H9 (cell line): ENCODE results near the gene YKT6. TPM values are rescaled to one million over a fixed set of nuclear protein-coding genes. Genes with fewer than 3 reads are reported as not detected.

Experiments
- DNase-seq: peaks from one replicate; pipeline ENCODE4 v3.0.0-alpha.2; 2017
- H2AFZ ChIP-seq: one replicate; pipeline ENCODE4 v1.6.1; 2013; ENCODE audit warnings: mild to moderate bottlenecking, low read length, control low read depth, moderate library complexity
- H2AK5ac ChIP-seq: 2 replicates; pipeline ENCODE4 v1.6.1; 2013; ENCODE audit warnings: low read length, control low read depth, mixed read lengths; ENCODE audit not compliant: insufficient read length
- H2BK120ac ChIP-seq: one replicate; pipeline ENCODE4 v1.6.1; 2013; ENCODE audit warnings: low read depth, mild to moderate bottlenecking, low read length, control low read depth, inconsistent platforms; ENCODE audit not compliant: poor library complexity, severe bottlenecking
- H2BK12ac ChIP-seq: 2 replicates; pipeline ENCODE4 v1.6.1; 2013; ENCODE audit warnings: low read length, control low read depth, mixed read lengths, low read depth; ENCODE audit not compliant: insufficient read length
- H2BK15ac ChIP-seq: 2 replicates; pipeline ENCODE4 v1.6.1; 2013; ENCODE audit warnings: low read depth, low read length, control low read depth
- H2BK20ac ChIP-seq: one replicate; pipeline ENCODE4 v1.6.1; 2013; ENCODE audit warnings: low read depth, mild to moderate bottlenecking, low read length, control low read depth, inconsistent platforms; ENCODE audit not compliant: poor library complexity, severe bottlenecking
- H2BK5ac ChIP-seq: 2 replicates; pipeline ENCODE4 v1.6.1; 2013; ENCODE audit warnings: low read length, control low read depth, mixed read lengths; ENCODE audit not compliant: insufficient read length
- H3K14ac ChIP-seq: 2 replicates; pipeline ENCODE4 v1.6.1; 2013; ENCODE audit warnings: low read length, control low read depth; ENCODE audit not compliant: insufficient read depth
- H3K18ac ChIP-seq: 2 replicates; pipeline ENCODE4 v1.6.1; 2013; ENCODE audit warnings: low read depth, mild to moderate bottlenecking, mixed read lengths, low read length, control low read depth; ENCODE audit not compliant: insufficient read length
- H3K23ac ChIP-seq: 2 replicates; pipeline ENCODE4 v1.6.1; 2013; ENCODE audit warnings: low read length, control low read depth, mixed read lengths, low read depth; ENCODE audit not compliant: insufficient read length
- H3K23me2 ChIP-seq: 2 replicates; pipeline ENCODE4 v1.6.1; 2013; ENCODE audit warnings: low read depth, mild to moderate bottlenecking, mixed read lengths, low read length, control low read depth; ENCODE audit not compliant: insufficient read length, poor library complexity, severe bottlenecking
- H3K27ac ChIP-seq: 2 replicates; pipeline ENCODE4 v1.5.1; 2013; ENCODE audit warnings: low read length, control low read depth, mixed read lengths, low read depth; ENCODE audit not compliant: insufficient read length
- H3K27me3 ChIP-seq: 2 replicates; pipeline ENCODE4 v1.6.1; 2013; ENCODE audit warnings: low read length, control low read depth, inconsistent platforms; ENCODE audit not compliant: insufficient read depth
- H3K4ac ChIP-seq: 2 replicates; pipeline ENCODE4 v1.6.1; 2013; ENCODE audit warnings: low read depth, mild to moderate bottlenecking, control low read depth, inconsistent platforms, low read length, moderate library complexity
- H3K4me1 ChIP-seq: 2 replicates; pipeline ENCODE4 v1.6.1; 2013; ENCODE audit warnings: low read length, control low read depth, inconsistent platforms; ENCODE audit not compliant: insufficient read depth
- H3K4me2 ChIP-seq: 2 replicates; pipeline ENCODE4 v1.6.1; 2013; ENCODE audit warnings: low read length, control low read depth, mixed read lengths; ENCODE audit not compliant: insufficient read length, insufficient read depth
- H3K56ac ChIP-seq: 2 replicates; pipeline ENCODE4 v1.6.1; 2013; ENCODE audit warnings: low read depth, mild to moderate bottlenecking, mixed read lengths, low read length, control low read depth; ENCODE audit not compliant: insufficient read length
- H3K79me1 ChIP-seq: 2 replicates; pipeline ENCODE4 v1.6.1; 2013; ENCODE audit warnings: low read depth, mild to moderate bottlenecking, moderate library complexity, low read length, control low read depth, inconsistent platforms; ENCODE audit not compliant: insufficient read depth, poor library complexity, severe bottlenecking
- H3K79me2 ChIP-seq: 2 replicates; pipeline ENCODE4 v1.6.1; 2013; ENCODE audit warnings: low read length, control low read depth, inconsistent platforms; ENCODE audit not compliant: insufficient read depth
- H3K9ac ChIP-seq: 2 replicates; pipeline ENCODE4 v1.6.1; 2013; ENCODE audit warnings: low read length, control low read depth, mixed read lengths; ENCODE audit not compliant: insufficient read length; ENCODE audit errors: extremely low read depth
- H3K9me3 ChIP-seq: one replicate; pipeline ENCODE4 v1.6.1; 2013; ENCODE audit warnings: low read depth, low read length, inconsistent platforms; ENCODE audit not compliant: control insufficient read depth
- H3T11ph ChIP-seq: one replicate; pipeline ENCODE4 v1.6.1; 2013; ENCODE audit warnings: mild to moderate bottlenecking, low read length, control low read depth, inconsistent platforms
- H4K20me1 ChIP-seq: one replicate; pipeline ENCODE4 v1.6.1; 2013; ENCODE audit not compliant: control insufficient read depth, insufficient read length, insufficient read depth
- H4K5ac ChIP-seq: 2 replicates; pipeline ENCODE4 v1.6.1; 2013; ENCODE audit warnings: low read depth, mild to moderate bottlenecking, mixed read lengths, low read length, control low read depth; ENCODE audit not compliant: insufficient read length
- H4K8ac ChIP-seq: replicated peaks from 2 replicates; pipeline ENCODE4 v1.6.1; 2013; ENCODE audit warnings: low read length, control low read depth, mixed read lengths, low read depth; ENCODE audit not compliant: insufficient read length
- H4K91ac ChIP-seq: 2 replicates; pipeline ENCODE4 v1.6.1; 2013; ENCODE audit warnings: low read depth, mild to moderate bottlenecking, moderate library complexity, mixed read lengths, low read length, control low read depth; ENCODE audit not compliant: insufficient read length
- H3K27ac Mint-ChIP-seq, 3 experiments: 2 replicates in 2 of 3; 3 replicates in 1 of 3; pipeline ENCODE4 v1.8.0; 2020 to 2021; ENCODE audit warnings: mixed read lengths in 3 of 3, mild to moderate bottlenecking in 1 of 3, moderate library complexity in 1 of 3
- H3K27me3 Mint-ChIP-seq: 2 replicates; pipeline ENCODE4 v1.8.0; 2021; ENCODE audit warnings: low read depth, mild to moderate bottlenecking, moderate library complexity, mixed read lengths
- H3K36me3 Mint-ChIP-seq, 3 experiments: 2 replicates in 2 of 3; 3 replicates in 1 of 3; pipeline ENCODE4 v1.8.0; 2020 to 2021; ENCODE audit warnings: low read depth in 3 of 3, mixed read lengths in 3 of 3; ENCODE audit not compliant: insufficient read depth in 1 of 3
- H3K4me1 Mint-ChIP-seq, 2 experiments: 2 replicates each; pipeline ENCODE4 v1.8.0; 2020; ENCODE audit warnings: mixed read lengths in 2 of 2
- H3K4me3 Mint-ChIP-seq, 2 experiments: 2 replicates in 1 of 2; 3 replicates in 1 of 2; pipeline ENCODE4 v1.8.0; 2020 to 2021; ENCODE audit warnings: mild to moderate bottlenecking in 2 of 2, mixed read lengths in 2 of 2, moderate library complexity in 1 of 2
- H3K9me3 Mint-ChIP-seq, 2 experiments: 2 replicates in 1 of 2; 3 replicates in 1 of 2; pipeline ENCODE4 v1.8.0; 2020; ENCODE audit warnings: mild to moderate bottlenecking in 2 of 2, mixed read lengths in 2 of 2, moderate library complexity in 1 of 2
- CTCF ChIP-seq: fragments of 200-600 bp; sonication (generic); conservative IDR thresholded peaks from 3 replicates; pipeline ENCODE4 v1.8.0; 2021; ENCODE audit warnings: antibody characterized with exemption, mild to moderate bottlenecking
- WGBS: extraction: QIAGEN DNeasy Blood & Tissue Kit; methylation state at CpG from one replicate; pipeline ENCODE4 v1.1.7; 2013; ENCODE audit warnings: missing lambda C conversion rate, low lambda C conversion rate, mixed read lengths; ENCODE audit not compliant: insufficient read length; ENCODE audit errors: extremely low coverage; 5-methylcytosine and 5-hydroxymethylcytosine counted together
- total RNA-seq: library from RNA; stranded (reverse); gene quantifications from 2 replicates; pipeline ENCODE4 v1.2.1, GENCODE V29; 2021

YKT6 gene
- total RNA-seq, 1 experiment from 2014 or later, result 104 TPM

- Histone ChIP-seq H2BK12ac (no peak overlapping the region), H3K23ac (no peak overlapping the region), H3K4ac (no peak overlapping the region), H3K79me1 (no peaks in the 10 kb centered on the region), H4K8ac (no peak overlapping the region), H3T11ph (no peak overlapping the region), H3K14ac (no peak overlapping the region), H3K4me1 (no peaks in the 10 kb centered on the region), H3K27me3 (no peaks in the 10 kb centered on the region), H3K23me2 (no peaks in the 10 kb centered on the region), H4K91ac (no peak overlapping the region), H2AFZ (no peak overlapping the region), H3K79me2 (no peaks in the 10 kb centered on the region; the same call in 1 of the 2 replicates), H3K9ac (no peak overlapping the region), H2BK15ac (no peak overlapping the region), H4K20me1 (no peaks in the 10 kb centered on the region), H2BK120ac (no peak overlapping the region), H3K56ac (no peak overlapping the region), H3K4me2 (no peak overlapping the region), H2BK20ac (no peak overlapping the region), H4K5ac (no peak overlapping the region), H3K9me3 (no peaks in the 10 kb centered on the region), H3K18ac (no peak overlapping the region), H2AK5ac (no peak overlapping the region), H2BK5ac (no peak overlapping the region), H3K27ac (no peak overlapping the region)
- peak; percentile 75 for TF ChIP-seq CTCF
- Mint-ChIP-seq H3K27ac (no peak overlapping the region), H3K27me3 (peaks cover 26% of the 10 kb centered on the region), H3K36me3 (no peaks in the 10 kb centered on the region), H3K4me1 (peaks cover 1 to 2% of the 10 kb centered on the region in 2 experiments; a peak in 3 of 4 replicates), H3K4me3 (no peak overlapping the region), H3K9me3 (peaks cover 0 to 2% of the 10 kb centered on the region in 2 experiments; a peak in 1 of 5 replicates)
- DNase-seq, result peak; percentile 63
- no CpG with 5 or more reads among the region's 3 CpGs for WGBS
These were observed 4.3 kb upstream of the YKT6 start for GRCh38 chr7:44196450-44196872.
